HG02870 (cell line): Measurements from ENCODE around the gene CDH11.

Source experiments
- ATAC-seq: cut with Tn5 transposase; IDR thresholded peaks from one replicate; pipeline ENCODE4 v1.9.1; 2021; ENCODE audit warnings: mild to moderate bottlenecking, moderate library complexity; ENCODE audit not compliant: unreplicated experiment

CDH11 gene

GRCh38 chr16:65071433-65072311 is 50.2 kb downstream of the CDH11 start:
- no peak for ATAC-seq

GRCh38 chr16:65070831-65071432 is 50.9 kb downstream of the CDH11 start:
- no peak for ATAC-seq

GRCh38 chr16:65069766-65070165 is 52.1 kb downstream of the CDH11 start:
- no peak for ATAC-seq

GRCh38 chr16:65069065-65069464 is 52.8 kb downstream of the CDH11 start:
- no peak for ATAC-seq

GRCh38 chr16:65068151-65068740 is 53.6 kb downstream of the CDH11 start:
- no peak for ATAC-seq

GRCh38 chr16:65066651-65067050 is 55.2 kb downstream of the CDH11 start:
- ATAC-seq, result no peak

GRCh38 chr16:65065031-65065430 is 56.8 kb downstream of the CDH11 start:
- ATAC-seq, result no peak

- no peak for ATAC-seq
Observed at GRCh38 chr16:65064131-65064530, 57.7 kb downstream of the CDH11 start.

GRCh38 chr16:65062736-65063583 is 58.9 kb downstream of the CDH11 start:
- no peak for ATAC-seq

- no peak for ATAC-seq
Observed at GRCh38 chr16:65061935-65062518, 59.8 kb downstream of the CDH11 start.

GRCh38 chr16:65061263-65061662 is 60.6 kb downstream of the CDH11 start:
- ATAC-seq, result no peak

GRCh38 chr16:65059406-65059980 is 62.4 kb downstream of the CDH11 start:
- ATAC-seq, result no peak

GRCh38 chr16:65057184-65057583 is 64.7 kb downstream of the CDH11 start:
- no peak for ATAC-seq

- ATAC-seq, result no peak
Observed at GRCh38 chr16:65054457-65054856, 67.4 kb downstream of the CDH11 start.

GRCh38 chr16:65049679-65050078 is 72.2 kb downstream of the CDH11 start:
- ATAC-seq, result no peak

- ATAC-seq, result no peak
Observed at GRCh38 chr16:65045961-65046360, 75.9 kb downstream of the CDH11 start.

- no peak for ATAC-seq
Observed at GRCh38 chr16:65044873-65045272, 77.0 kb downstream of the CDH11 start.

- no peak for ATAC-seq
Observed at GRCh38 chr16:65044026-65044425, 77.8 kb downstream of the CDH11 start.

- ATAC-seq, result no peak
Observed at GRCh38 chr16:65042438-65043365, 79.2 kb downstream of the CDH11 start.
